H1 (cell line): ENCODE results near the gene IL1R1. TPM values are rescaled to one million over a fixed set of nuclear protein-coding genes. Genes with fewer than 3 reads are reported as not detected.

Experiments
- CTCF ChIA-PET: fragments of 300-600 bp; sonication (Branson Sonifier 250); formaldehyde crosslinking; loops from one replicate; lab custom pipeline; 2021; ENCODE audit not compliant: partially characterized antibody; lab: Charles Lee
- POLR2A ChIA-PET: fragments of 300-600 bp; sonication (Branson Sonifier 250); formaldehyde crosslinking; loops from one replicate; lab custom pipeline; 2021; ENCODE audit warnings: inconsistent platforms; ENCODE audit not compliant: partially characterized antibody; lab: Charles Lee
- DNase-seq, 2 experiments: peaks; one replicate each; pipeline versions ENCODE4 v3.0.0 to v3.0.0-alpha.2; 2010 to 2022; ENCODE audit warnings: low spot score in 2 of 2, low read depth in 1 of 2, mixed read lengths in 1 of 2
- FAIRE-seq: peaks from 2 replicates; lab custom pipeline; 2011; peaks lifted over from hg19 to GRCh38; lab: Jason Lieb, UNC
- H2AFZ ChIP-seq: 2 replicates; pipeline ENCODE4 v1.8.1; 2012; ENCODE audit warnings: low read length, inconsistent platforms
- H2AK5ac ChIP-seq: 2 replicates; pipeline ENCODE4 v1.6.1; 2013; ENCODE audit warnings: low read depth, low read length
- H2BK120ac ChIP-seq: replicated peaks from 2 replicates; pipeline ENCODE3; 2013; ENCODE audit warnings: low read depth, low read length, inconsistent platforms
- H2BK12ac ChIP-seq: 2 replicates; pipeline ENCODE4 v1.6.1; 2013; ENCODE audit warnings: low read depth, low read length
- H2BK15ac ChIP-seq: 2 replicates; pipeline ENCODE4 v1.6.1; 2013; ENCODE audit warnings: low read length
- H2BK20ac ChIP-seq: 2 replicates; pipeline ENCODE4 v1.6.1; 2013; ENCODE audit warnings: low read length
- H2BK5ac ChIP-seq: 2 replicates; pipeline ENCODE4 v1.6.1; 2013; ENCODE audit warnings: low read depth, low read length
- H3K14ac ChIP-seq: 2 replicates; pipeline ENCODE4 v1.6.1; 2013; ENCODE audit warnings: inconsistent platforms; ENCODE audit not compliant: insufficient read length
- H3K18ac ChIP-seq: 2 replicates; pipeline ENCODE4 v1.6.1; 2013; ENCODE audit warnings: low read length; ENCODE audit errors: extremely low read depth
- H3K23ac ChIP-seq: 2 replicates; pipeline ENCODE4 v1.6.1; 2013; ENCODE audit warnings: inconsistent platforms; ENCODE audit not compliant: insufficient read length
- H3K23me2 ChIP-seq: 2 replicates; pipeline ENCODE4 v1.6.1; 2013; ENCODE audit warnings: low read depth, low read length
- H3K27ac ChIP-seq: 2 replicates; pipeline ENCODE4 v1.6.1; 2011; ENCODE audit warnings: low read depth, low read length, inconsistent platforms
- H3K27me3 ChIP-seq, 4 experiments: replicated peaks in 1 of 4; 1 replicate in 1 of 4; 2 replicates in 3 of 4; pipeline versions ENCODE4 v1.6.1 to v1.8.1; 2011 to 2013; ENCODE audit warnings: low read length in 3 of 4, mild to moderate bottlenecking in 3 of 4, inconsistent platforms in 2 of 4, mixed read lengths in 2 of 4, moderate library complexity in 1 of 4; ENCODE audit not compliant: control insufficient read depth in 3 of 4, insufficient read depth in 3 of 4; ENCODE audit errors: extremely low read depth in 1 of 4
- H3K36me3 ChIP-seq, 4 experiments: 2 replicates each; pipeline versions ENCODE4 v1.6.1 to v1.8.1; 2011 to 2013; ENCODE audit warnings: mild to moderate bottlenecking in 4 of 4, low read length in 3 of 4, moderate library complexity in 2 of 4, control low read depth in 1 of 4, inconsistent platforms in 1 of 4; ENCODE audit not compliant: insufficient read depth in 4 of 4, control insufficient read depth in 2 of 4
- H3K4ac ChIP-seq: replicated peaks from 2 replicates; pipeline ENCODE3; 2013; ENCODE audit warnings: low read length, low read depth, mixed read lengths, inconsistent platforms; ENCODE audit not compliant: insufficient read length
- H3K4me1 ChIP-seq, 4 experiments: replicated peaks in 1 of 4; 1 replicate in 1 of 4; 2 replicates in 3 of 4; pipeline versions ENCODE4 v1.6.1 to v1.8.1; 2011 to 2013; ENCODE audit warnings: low read length in 3 of 4, inconsistent platforms in 2 of 4, mixed read lengths in 1 of 4; ENCODE audit not compliant: insufficient read depth in 4 of 4, control insufficient read depth in 3 of 4
- H3K4me2 ChIP-seq, 2 experiments: 2 replicates each; pipeline versions ENCODE4 v1.6.1 to v1.8.1; 2011 to 2013; ENCODE audit warnings: low read depth in 2 of 2, low read length in 2 of 2, control low read depth in 1 of 2, inconsistent platforms in 1 of 2, mild to moderate bottlenecking in 1 of 2; ENCODE audit not compliant: insufficient read depth in 1 of 2
- H3K4me3 ChIP-seq, 4 experiments: fragments of 200-600, 300-600 bp in 1 of 4; sonication (generic), shearing (Covaris generic), sonication (Bioruptor Twin) in 1 of 4; 2 replicates each; pipeline versions ENCODE4 v1.5.1 to v1.8.1; 2011 to 2016; ENCODE audit warnings: low read length in 4 of 4, low read depth in 3 of 4, control low read depth in 2 of 4, inconsistent platforms in 2 of 4, mild to moderate bottlenecking in 2 of 4, mixed read lengths in 1 of 4, moderate library complexity in 1 of 4; ENCODE audit not compliant: insufficient read depth in 2 of 4; ENCODE audit errors: extremely low read depth in 1 of 4
- H3K56ac ChIP-seq: replicated peaks from 2 replicates; pipeline ENCODE3; 2013; ENCODE audit warnings: low read depth, mild to moderate bottlenecking, mixed read lengths, low read length, inconsistent platforms; ENCODE audit not compliant: insufficient read length
- H3K79me1 ChIP-seq: 2 replicates; pipeline ENCODE4 v1.6.1; 2013; ENCODE audit warnings: low read depth, low read length, control low read depth
- H3K79me2 ChIP-seq, 2 experiments: 2 replicates each; pipeline versions ENCODE4 v1.6.1 to v1.8.1; 2012 to 2013; ENCODE audit warnings: low read length in 2 of 2, mild to moderate bottlenecking in 2 of 2, inconsistent platforms in 1 of 2; ENCODE audit not compliant: insufficient read depth in 2 of 2, control insufficient read depth in 1 of 2
- H3K9ac ChIP-seq, 4 experiments: replicated peaks in 1 of 4; 1 replicate in 1 of 4; 2 replicates in 3 of 4; pipeline versions ENCODE4 v1.6.1 to v1.8.1; 2011 to 2013; ENCODE audit warnings: low read depth in 3 of 4, low read length in 3 of 4, control low read depth in 2 of 4, mild to moderate bottlenecking in 2 of 4, moderate library complexity in 2 of 4, inconsistent platforms in 1 of 4; ENCODE audit errors: extremely low read depth in 1 of 4
- H3K9me3 ChIP-seq, 2 experiments: 2 replicates each; pipeline versions ENCODE4 v1.6.1 to v1.8.1; 2012 to 2013; ENCODE audit warnings: mild to moderate bottlenecking in 2 of 2, moderate library complexity in 2 of 2, control low read depth in 1 of 2, inconsistent platforms in 1 of 2, low read depth in 1 of 2, low read length in 1 of 2, mixed read lengths in 1 of 2; ENCODE audit not compliant: insufficient read depth in 2 of 2
- H4K20me1 ChIP-seq, 2 experiments: replicated peaks in 1 of 2; 2 replicates each; pipeline versions ENCODE3 to v1.8.1; 2011 to 2013; ENCODE audit warnings: inconsistent platforms in 2 of 2, low read length in 2 of 2, mild to moderate bottlenecking in 1 of 2; ENCODE audit not compliant: insufficient read depth in 2 of 2, control insufficient read depth in 1 of 2
- H4K5ac ChIP-seq: 2 replicates; pipeline ENCODE4 v1.6.1; 2013; ENCODE audit warnings: low read length, low read depth, mixed read lengths, inconsistent platforms; ENCODE audit not compliant: insufficient read length
- H4K8ac ChIP-seq: 2 replicates; pipeline ENCODE4 v1.8.0; 2013; ENCODE audit warnings: mild to moderate bottlenecking, moderate library complexity, low read length, inconsistent platforms; ENCODE audit not compliant: insufficient read depth; ENCODE audit errors: extremely low read depth
- H4K91ac ChIP-seq: replicated peaks from 2 replicates; pipeline ENCODE3; 2013; ENCODE audit warnings: low read length, mixed read lengths, inconsistent platforms; ENCODE audit not compliant: insufficient read length
- BCL11A ChIP-seq, 2 experiments: IDR thresholded peaks; one replicate each; pipeline ENCODE4 v1.6.1; 2011; ENCODE audit warnings: low read depth in 2 of 2, low read length in 2 of 2, mild to moderate bottlenecking in 2 of 2
- TBP ChIP-seq: IDR thresholded peaks from 2 replicates; pipeline ENCODE4 v1.6.1; 2011; ENCODE audit warnings: low read depth, low read length, improper control_type of control experiment
- WGBS, 2 experiments: shearing (Covaris generic) in 1 of 2; methylation state at CpG; one replicate each; pipeline versions ENCODE4 v1.1.6 to v1.1.7; 2013 to 2015; ENCODE audit warnings: low lambda C conversion rate in 2 of 2, mixed read lengths in 2 of 2, inconsistent platforms in 1 of 2, low coverage in 1 of 2, missing lambda C conversion rate in 1 of 2; ENCODE audit not compliant: insufficient replicate concordance in 2 of 2, insufficient coverage in 1 of 2, insufficient read length in 1 of 2; ENCODE audit errors: extremely low coverage in 1 of 2, missing lambda C conversion rate in 1 of 2; 5-methylcytosine and 5-hydroxymethylcytosine counted together
- polyA plus RNA-seq, 7 experiments: library from polyadenylated mRNA; depleted of rRNA in 3 of 7; stranded (reverse) in 5 of 7; unstranded in 2 of 7; fragments of >200 nt in 5 of 7; fragments of 200-250 nt in 2 of 7; gene quantifications; 1 replicate in 5 of 7; 2 replicates in 1 of 7; 4 replicates in 1 of 7; pipeline versions ENCODE4 v1.2.1 to v1.2.3, GENCODE V29; 2011 to 2013; ENCODE audit warnings: missing spikeins in 2 of 7, mixed read lengths in 2 of 7
- total RNA-seq: library from RNA; stranded (reverse); fragmentation: NEBNext Ultra II Directional; extraction: Animal tissue kit (Norgen Biotek cat#: 25700); gene quantifications from 2 replicates; pipeline ENCODE4 v1.2.1, GENCODE V29; 2021
- TF ChIP-seq, protein P1 (sequence below): IDR thresholded peaks from 2 replicates; pipeline ENCODE4 v1.6.1; 2012; ENCODE audit warnings: low read length, inconsistent platforms

Gene IL1R1
- total and polyA plus RNA-seq, 2 of the 8 experiments (the other 6 are each of a cell fraction or from before 2014, with no cell fraction given), result 0.34 to 0.47 TPM

DNA sequence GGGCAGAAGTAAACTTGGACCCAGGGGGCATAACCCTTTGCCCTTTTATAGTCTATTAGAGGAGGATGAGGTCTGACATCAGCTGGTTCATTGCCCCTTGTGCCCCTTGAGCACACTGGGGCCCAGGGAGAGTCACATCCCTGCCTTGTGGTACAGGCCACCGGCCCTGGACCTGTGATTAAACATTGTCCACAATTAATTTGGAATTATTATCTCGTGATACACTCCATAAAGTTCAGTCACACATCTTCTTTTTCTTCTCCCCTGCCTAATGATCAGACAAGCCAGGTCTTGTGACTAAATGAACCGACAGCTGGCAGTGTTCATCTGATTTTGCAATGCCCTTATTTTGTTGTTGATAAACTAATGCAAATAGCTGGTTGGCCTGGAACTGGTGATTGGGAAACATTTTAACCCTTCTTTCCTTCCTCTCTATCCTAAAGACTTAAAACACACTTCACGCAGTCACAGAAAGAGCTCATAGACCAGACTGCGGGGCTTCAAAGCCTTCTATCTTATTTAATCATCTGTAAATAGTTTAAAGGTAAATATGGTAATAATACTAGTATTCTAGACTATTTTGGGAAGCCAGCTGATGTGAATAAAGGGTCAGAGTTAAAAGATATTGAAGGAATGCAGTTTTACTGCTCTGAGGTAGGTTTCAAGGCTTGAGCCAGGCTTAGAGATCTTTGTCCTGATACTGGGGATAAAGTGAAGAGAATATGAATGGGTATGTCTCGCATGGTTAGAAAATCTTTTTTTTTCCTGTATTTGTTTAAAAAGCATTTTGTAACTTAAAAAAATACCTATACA is 13.4 kb downstream of the IL1R1 start:
- 93% methylated on average over 6 of the region's 6 CpGs; no CpG with 5 or more reads in 1 of the 2 experiments for WGBS, 2 experiments

More for the DNA sequence above, 13.4 kb downstream of the IL1R1 start:
- no peak overlapping the region for H2BK5ac ChIP-seq
- TF ChIP-seq TBP (no peak), BCL11A (IDR thresholded peaks at IDR 0.05; ENCODE audit: low read depth in 2 of 2, low read length in 2 of 2) (no peak)
- TF ChIP-seq, protein P1, sequence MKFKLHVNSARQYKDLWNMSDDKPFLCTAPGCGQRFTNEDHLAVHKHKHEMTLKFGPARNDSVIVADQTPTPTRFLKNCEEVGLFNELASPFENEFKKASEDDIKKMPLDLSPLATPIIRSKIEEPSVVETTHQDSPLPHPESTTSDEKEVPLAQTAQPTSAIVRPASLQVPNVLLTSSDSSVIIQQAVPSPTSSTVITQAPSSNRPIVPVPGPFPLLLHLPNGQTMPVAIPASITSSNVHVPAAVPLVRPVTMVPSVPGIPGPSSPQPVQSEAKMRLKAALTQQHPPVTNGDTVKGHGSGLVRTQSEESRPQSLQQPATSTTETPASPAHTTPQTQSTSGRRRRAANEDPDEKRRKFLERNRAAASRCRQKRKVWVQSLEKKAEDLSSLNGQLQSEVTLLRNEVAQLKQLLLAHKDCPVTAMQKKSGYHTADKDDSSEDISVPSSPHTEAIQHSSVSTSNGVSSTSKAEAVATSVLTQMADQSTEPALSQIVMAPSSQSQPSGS, result no peak
- TF ChIP-seq, all 59 proteins: peak for 0
- POLR2A ChIA-PET, result interaction anchor here (0.7 kb wide), 1 partner anchor 22 kb away, joined by 3 read pairs; no protein-coding TSS in a partner anchor
- CTCF ChIA-PET, result interaction anchor here (0.7 to 1.6 kb wide), 5 partner anchors 46 to 149 kb away, joined by 3 to 8 read pairs (median 4); no protein-coding TSS in a partner anchor
- Histone ChIP-seq H3K4me2 (no peak overlapping the region), H3K36me3 (no peaks in the 10 kb centered on the region), H4K91ac (no peak overlapping the region), H4K5ac (no peak overlapping the region), H2BK12ac (no peak overlapping the region), H3K27me3 (no peaks in the 10 kb centered on the region), H2BK20ac (no peak overlapping the region), H2BK120ac (no peak overlapping the region), H4K20me1 (no peaks in the 10 kb centered on the region), H3K79me1 (no peaks in the 10 kb centered on the region), H2AK5ac (no peak overlapping the region), H3K79me2 (no peaks in the 10 kb centered on the region), H3K23me2 (no peaks in the 10 kb centered on the region; the same call in 1 of the 2 replicates), H3K9ac (no peak overlapping the region), H3K56ac (no peak overlapping the region), H3K18ac (no peak overlapping the region), H3K4ac (no peak overlapping the region), H3K14ac (no peak overlapping the region), H3K27ac (no peak overlapping the region), H3K23ac (no peak overlapping the region), H4K8ac (no peak overlapping the region), H3K4me3 (no peak overlapping the region), H3K4me1 (no peaks in the 10 kb centered on the region), H2AFZ (no peak overlapping the region), H3K9me3 (no peaks in the 10 kb centered on the region), H2BK15ac (no peak overlapping the region)
- FAIRE-seq (no peak), DNase-seq (no peak)
